GM18517 (cell line): Measurements from ENCODE around the gene CLEC4C.

Source experiments
- ATAC-seq: cut with Tn5 transposase; IDR thresholded peaks from one replicate; pipeline ENCODE4 v1.9.1; 2021; ENCODE audit warnings: mild to moderate bottlenecking, moderate library complexity; ENCODE audit not compliant: unreplicated experiment

Gene CLEC4C

DNA sequence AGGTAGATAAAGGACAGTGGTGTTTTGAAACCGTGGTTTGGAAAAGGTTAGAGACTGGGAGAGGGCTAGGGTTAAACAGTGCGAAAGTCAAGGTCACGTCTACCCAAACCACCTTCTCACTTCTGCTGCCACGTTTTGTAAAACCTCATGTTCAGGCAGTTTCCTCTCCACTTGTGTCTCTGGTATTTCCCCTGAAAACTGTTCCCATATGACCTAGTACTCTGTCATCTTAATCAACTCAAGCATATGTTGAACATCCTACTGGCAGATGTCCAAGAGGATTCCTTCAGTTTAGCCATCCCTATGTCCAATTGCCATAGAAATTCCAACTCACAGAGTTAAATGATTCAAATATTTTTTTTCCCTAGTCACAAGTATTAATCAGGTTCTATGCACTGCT, 17.4 kb downstream of the CLEC4C start:
- ATAC-seq, result no peak

DNA sequence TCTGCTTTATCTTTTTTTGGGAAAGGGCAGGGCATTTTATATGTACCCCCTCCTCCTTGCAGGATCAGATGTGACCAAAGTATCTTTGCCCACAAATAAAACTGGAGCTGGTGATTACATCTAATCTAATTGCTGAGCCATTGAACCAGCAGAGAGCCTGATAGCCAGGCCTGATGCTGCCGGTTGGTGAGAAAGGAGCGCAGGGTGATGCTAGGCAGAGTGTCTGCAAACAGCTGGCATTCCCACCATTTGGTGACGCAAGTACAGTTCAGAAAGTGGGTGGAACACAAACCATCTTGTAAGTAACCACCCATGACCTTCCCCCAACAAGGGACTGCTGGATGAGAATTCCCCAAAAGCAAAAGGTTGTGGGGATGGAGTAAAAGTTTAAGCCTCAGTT, 23.2 kb downstream of the CLEC4C start:
- no peak for ATAC-seq

DNA sequence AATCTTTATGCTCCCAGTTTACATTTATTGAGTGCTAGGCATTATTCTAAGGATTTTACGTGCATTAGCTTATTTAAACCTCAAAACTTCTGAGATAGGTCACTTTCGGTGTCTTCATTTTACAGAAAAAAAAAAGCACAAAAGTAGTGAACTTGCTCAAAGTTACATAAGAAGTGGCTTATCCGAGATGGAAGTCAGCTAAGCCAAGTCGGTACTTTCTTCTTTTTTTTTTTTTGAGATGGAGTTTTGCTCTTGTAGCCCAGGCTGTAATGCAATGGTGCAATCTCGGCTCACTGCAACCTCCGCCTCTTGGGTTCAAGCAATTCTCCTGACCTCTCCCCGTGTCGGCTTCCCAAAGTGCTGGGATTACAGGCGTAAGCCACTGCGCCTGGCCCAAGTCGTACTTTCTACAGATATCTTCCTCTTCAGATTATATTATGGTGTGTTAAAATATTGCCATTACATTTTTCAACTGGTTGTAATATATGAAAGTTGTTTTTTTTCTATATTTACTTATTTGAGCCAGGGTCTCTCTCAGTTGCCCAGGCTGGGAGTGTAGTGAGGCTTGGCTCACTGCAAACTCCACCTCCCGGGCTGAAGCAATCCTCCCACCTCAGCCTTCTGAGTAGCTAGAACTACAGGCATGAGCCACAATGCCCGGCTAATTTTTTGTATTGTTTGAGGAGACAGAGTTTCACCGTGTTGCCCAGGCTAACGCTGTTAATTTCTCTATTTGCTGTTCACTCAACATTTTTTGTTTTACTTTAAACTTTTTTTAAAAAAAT, 27.0 kb downstream of the CLEC4C start:
- ATAC-seq, result no peak

DNA sequence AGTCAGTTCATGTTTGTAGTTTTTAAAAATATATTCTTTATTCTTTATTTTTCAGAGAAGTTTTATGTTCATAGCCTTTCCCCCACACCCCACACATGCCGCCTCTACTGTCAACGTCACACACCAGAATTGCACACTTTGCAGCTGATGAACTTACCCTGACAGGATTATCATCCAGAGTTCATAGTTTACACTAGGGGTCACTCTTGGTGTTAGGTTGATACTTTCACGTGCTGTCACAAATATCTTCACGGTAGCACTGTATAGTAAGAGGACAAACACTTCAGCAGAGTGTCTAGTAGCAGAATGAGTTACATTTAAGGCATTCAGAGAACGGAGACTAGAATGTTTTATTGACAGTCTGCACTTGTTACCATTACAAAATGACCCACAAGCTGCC, 30.8 kb downstream of the CLEC4C start:
- ATAC-seq, result no peak

DNA sequence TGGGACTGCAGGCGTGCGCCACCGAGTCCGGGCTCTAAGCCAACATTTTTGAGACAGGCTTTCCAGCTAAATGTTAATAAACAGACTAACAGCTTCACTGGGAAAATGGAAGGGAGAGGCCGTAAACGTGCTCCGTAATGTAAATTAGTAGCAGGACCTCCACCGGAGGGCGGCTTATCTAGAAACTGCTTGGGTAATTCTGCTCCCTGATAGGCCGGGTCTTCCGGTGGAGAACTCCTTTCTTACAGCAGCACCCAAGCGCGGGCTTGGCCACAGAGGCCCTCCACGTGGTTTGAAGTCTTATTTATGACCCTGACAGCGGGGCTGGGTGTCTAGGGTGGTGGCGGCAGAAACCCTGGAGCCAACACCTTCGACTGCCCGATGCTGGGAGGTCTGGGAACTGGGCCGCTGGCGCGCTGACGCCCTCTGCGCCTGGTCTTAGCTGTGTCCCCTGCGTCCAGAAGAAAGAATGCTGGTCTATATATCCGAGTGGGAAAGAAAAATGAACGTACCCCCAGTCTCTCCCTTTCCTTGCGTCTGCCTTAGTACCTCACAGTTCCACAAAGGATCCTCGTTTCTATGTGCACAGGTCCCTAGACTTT, 34.2 kb downstream of the CLEC4C start:
- ATAC-seq, result no peak

DNA sequence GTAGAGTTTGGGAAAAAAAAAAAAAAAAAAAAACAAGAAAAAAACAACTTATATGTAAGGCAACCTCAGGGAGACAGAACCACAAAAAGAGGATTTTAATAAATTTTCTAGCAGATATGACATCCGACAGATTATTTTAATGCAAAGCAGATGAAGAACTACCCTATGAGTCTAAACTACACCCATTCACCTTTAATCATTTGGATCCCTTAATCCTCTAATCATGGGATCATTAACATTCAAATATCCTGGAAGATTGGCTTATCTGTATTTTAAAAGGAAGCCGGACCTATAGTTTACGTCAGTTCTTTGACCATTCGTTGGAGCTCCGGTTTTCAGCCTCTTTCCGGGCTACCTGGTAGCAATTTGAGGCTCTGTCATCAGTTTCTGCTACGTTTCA, 36.0 kb downstream of the CLEC4C start, which contains the start of gene DPPA3:
TSS of gene DPPA3 (plus strand) at position 301 of the 400 bp plus-strand sequence. CDS start 138 bp downstream, outside the sequence.
- ATAC-seq, result no peak

DNA sequence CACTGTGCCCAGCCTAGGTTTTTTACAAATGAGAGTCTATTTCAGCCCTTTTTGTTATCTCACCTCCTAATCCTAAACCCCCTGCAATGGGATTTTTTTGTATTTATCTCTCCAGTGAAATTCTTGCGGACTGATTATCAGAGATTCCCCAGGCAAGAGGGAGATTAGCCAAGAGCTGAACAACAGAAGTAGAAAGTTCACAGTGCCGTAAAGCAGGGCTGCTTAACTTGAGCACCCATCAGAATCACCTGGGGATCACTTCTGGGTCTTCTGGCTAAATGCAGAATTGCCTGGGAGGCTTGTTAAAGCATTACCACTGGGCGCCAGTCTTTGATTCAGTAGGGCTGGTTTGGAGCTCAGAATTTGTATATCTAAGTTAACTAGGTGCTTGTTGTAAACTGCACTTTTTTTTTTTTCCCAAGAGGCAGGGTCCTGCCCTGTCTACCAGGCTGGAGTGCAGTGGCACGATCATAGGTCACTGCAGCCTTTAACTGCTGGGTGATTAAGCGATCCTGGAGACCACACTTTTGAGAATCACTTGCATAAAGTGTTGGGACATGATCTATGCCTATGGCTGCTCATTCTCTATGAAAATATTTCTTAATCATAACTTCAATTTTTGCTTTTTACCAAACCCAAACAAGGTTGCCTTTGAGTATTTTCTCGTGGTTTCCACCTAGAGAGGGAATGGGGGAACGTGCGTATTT, 37.1 kb downstream of the CLEC4C start:
- ATAC-seq, result no peak

DNA sequence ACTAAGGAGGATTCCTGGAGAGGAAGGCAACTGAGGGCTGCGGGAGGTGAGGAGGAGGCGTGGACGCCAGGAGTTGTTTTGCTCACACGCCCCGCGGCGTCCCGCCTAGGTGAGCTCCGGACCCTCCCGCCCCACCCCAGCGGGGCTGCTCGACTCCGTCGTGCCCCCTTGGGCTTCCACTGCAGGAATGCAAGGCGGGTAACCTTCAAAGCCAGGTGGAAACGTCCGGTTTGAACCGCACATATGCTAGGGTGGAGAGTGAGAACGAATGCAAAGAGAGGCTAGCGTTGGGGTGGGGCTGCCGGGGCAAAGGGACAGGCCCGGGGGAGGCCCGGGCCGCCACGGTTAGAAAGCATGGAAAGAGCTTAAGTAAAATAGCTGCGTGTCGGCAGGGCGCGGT, 41.3 kb downstream of the CLEC4C start:
- ATAC-seq, result no peak

DNA sequence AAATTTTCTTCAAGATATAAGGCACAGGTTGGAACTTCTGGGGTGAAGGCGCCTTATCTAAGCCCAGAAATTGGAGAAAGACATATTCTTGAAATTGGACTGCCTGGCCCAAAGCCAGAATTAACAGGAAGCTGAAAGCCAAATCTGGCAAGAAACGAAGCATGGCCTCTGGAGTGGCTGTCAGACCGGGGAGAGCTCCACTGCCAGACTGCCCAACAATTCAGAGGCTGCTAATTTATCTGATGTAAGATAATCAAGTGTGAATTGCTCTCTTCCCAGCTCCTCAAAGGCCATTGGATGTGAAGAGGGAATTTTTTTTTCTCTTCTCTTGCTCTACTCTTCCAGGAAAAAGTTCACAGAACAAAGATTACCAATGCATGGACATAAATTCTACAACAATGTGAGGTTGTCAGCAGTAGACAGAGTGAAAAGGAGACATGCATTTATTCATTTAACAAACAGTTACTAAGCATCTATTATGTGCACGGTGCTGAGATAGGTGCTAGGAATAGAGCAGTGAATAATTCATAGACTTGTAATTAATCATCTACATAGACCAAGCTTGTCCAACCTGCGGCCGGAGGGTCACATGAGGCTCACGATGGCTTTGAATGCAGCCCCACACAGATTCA, 51.5 kb downstream of the CLEC4C start, which contains the start of gene GDF3:
TSS of gene GDF3 (minus strand) at position 210 of the 632 bp plus-strand sequence. CDS start at position 163, 47 bp downstream.
- no peak for ATAC-seq

DNA sequence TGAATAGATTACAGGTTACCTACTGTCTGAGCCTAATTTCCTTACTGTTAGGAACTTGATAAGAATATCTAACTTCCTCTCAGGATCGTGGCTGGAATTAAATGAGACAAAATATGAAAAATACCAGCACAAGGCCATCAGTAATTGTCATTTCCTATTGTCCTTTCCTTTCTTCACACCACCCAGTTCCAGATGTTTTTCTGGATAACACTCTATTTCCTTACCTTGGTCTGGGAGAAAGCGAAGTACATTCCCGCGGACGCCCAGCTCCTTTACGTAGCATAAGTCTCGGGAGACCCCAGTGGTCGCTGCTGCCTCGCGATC, 52.0 kb downstream of the CLEC4C start:
- no peak for ATAC-seq

DNA sequence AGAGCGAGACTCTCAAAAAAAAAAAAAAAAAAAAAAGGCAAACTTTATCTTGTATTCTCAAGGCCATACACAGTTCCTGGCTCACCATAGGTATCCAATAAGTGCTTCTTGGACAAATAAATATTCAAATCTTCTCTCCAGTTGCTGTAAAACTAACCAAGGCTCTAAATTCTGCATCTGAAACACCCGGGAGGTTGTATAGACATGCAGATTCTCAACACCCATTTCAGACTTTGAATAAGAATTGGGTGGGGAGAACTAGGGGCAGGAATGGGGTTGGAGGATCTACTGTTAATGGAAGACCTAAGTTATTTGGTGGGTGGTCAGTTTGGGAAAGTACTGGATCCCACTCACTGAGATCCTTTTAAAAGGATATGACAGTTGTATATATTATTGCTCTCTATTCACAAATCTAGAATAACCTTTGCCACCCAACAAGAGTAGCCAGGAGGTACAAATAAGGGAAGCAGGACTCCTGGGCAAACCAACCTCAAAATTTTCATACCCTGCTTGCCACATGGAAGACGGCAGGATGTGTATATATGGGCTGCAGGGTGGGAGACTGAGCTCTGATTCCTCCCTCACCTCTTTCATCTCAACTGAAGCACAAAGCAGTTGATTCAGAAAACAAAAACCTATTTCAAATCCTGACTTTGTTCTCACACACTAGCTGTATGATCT, 52.5 kb downstream of the CLEC4C start:
- ATAC-seq, result no peak

DNA sequence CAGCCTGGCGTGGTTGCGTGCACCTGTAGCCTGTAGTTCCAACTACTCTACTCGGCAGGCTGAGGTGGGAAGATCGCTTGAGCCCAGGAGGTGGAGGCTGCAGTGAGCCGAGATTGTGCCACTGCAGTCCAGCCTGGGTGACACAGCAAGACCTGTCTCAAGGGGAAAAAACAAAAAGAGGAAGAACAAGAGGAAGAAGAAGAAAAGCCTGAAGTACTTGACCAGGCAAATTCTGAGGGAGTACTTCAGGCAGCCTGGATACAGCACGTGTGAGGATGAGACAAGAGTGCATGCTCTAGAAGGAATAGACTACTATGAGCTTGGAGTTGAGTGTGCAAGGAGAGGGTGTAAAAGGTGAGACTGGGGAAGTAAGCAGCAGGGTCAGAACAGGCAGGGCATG, 53.4 kb downstream of the CLEC4C start:
- no peak for ATAC-seq

DNA sequence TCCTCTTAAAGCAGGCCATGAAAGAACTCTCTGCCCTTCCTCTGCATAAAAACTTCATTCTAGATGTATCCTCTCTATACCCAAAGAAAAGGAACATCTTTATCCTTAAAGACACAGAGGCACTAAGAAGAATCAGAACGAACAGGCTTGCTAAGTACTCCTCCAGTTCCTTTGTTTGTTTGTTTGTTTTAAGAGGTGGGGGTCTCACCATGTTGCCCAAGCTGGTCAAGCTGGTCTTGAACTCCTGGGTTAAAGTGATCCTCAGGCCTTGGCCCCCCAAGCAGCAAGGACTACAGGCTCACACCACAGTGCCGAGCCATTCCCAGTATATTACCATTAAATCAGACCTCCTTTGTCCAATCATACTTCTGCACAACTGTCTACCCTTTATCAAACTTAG, 65.6 kb downstream of the CLEC4C start:
- ATAC-seq, result no peak
